ENCODE measurements around the gene CDKAL1. TPM values are rescaled to one million over a fixed set of nuclear protein-coding genes. Genes with fewer than 3 reads are reported as not detected.
"Not testable (repeated sequence)": the region's sequence is repeated elsewhere in the genome, so short reads cannot be mapped to it uniquely, and the experiment has no call there.

Gene CDKAL1
- total RNA-seq, 4 donors from 2014 or later, result 10.1 to 22.0 (median 12.5) TPM

GRCh38 chr6:20751293-20751935, 217.2 kb downstream of the CDKAL1 start:
- H3K27me3 ChIP-seq, result no peaks in the 10 kb centered on the region
- H3K36me3 ChIP-seq, result no peaks in the 10 kb centered on the region
- TF ChIP-seq POLR2AphosphoS5 (IDR thresholded peaks at IDR 0.05), result no peak
- no peak overlapping the region for H3K27ac ChIP-seq
- DNase-seq (ENCODE audit: low spot score in 2 of 2), result no peak
- no peaks in the 10 kb centered on the region for H3K4me1 ChIP-seq
- H3K9me3 ChIP-seq, result peaks cover 5% of the 10 kb centered on the region
- H3K4me3 ChIP-seq, result no peak overlapping the region

- Histone ChIP-seq H3K27me3 (no peaks in the 10 kb centered on the region), H3K4me3 (no peak overlapping the region), H3K4me1 (no peaks in the 10 kb centered on the region), H3K9me3 (peaks cover 5% of the 10 kb centered on the region), H3K27ac (no peak overlapping the region), H3K36me3 (no peaks in the 10 kb centered on the region)
- TF ChIP-seq EP300 (IDR thresholded peaks at IDR 0.05) (no peak), POLR2A (IDR thresholded peaks at IDR 0.05) (no peak), POLR2AphosphoS5 (IDR thresholded peaks at IDR 0.05) (no peak)
- DNase-seq (ENCODE audit: low spot score in 2 of 2), result no peak
Observed at GRCh38 chr6:20755631-20756030, 221.4 kb downstream of the CDKAL1 start.

GRCh38 chr6:20756584-20757147, 222.4 kb downstream of the CDKAL1 start:
- H3K4me3 ChIP-seq; DNase-seq (ENCODE audit: low spot score in 2 of 2); H3K9me3 ChIP-seq; H3K27me3 ChIP-seq; H3K27ac ChIP-seq; H3K36me3 ChIP-seq; H3K4me1 ChIP-seq: not testable (repeated sequence)
- 81% methylated on average over 2 of the region's 2 CpGs for WGBS

GRCh38 chr6:20757761-20758160, 223.5 kb downstream of the CDKAL1 start:
- H3K4me3 ChIP-seq, result no peak overlapping the region
- WGBS, result 63% methylated on average over 2 of the region's 2 CpGs
- H3K36me3 ChIP-seq, result no peaks in the 10 kb centered on the region
- TF ChIP-seq CTCF (IDR thresholded peaks at IDR 0.05) (no peak), POLR2A (IDR thresholded peaks at IDR 0.05) (no peak), EP300 (IDR thresholded peaks at IDR 0.05) (no peak), POLR2AphosphoS5 (IDR thresholded peaks at IDR 0.05) (no peak)
- H3K9me3 ChIP-seq, result peaks cover 5% of the 10 kb centered on the region
- no peak overlapping the region for H3K27ac ChIP-seq
- no peak for DNase-seq (ENCODE audit: low spot score in 2 of 2)
- H3K27me3 ChIP-seq, result no peaks in the 10 kb centered on the region
- H3K4me1 ChIP-seq, result no peaks in the 10 kb centered on the region

GRCh38 chr6:20763296-20763695, 229.0 kb downstream of the CDKAL1 start:
- no peak for DNase-seq (ENCODE audit: low spot score in 2 of 2)
- Histone ChIP-seq H3K4me1 (no peaks in the 10 kb centered on the region), H3K27me3 (no peaks in the 10 kb centered on the region), H3K9me3 (no peaks in the 10 kb centered on the region), H3K36me3 (no peaks in the 10 kb centered on the region), H3K27ac (no peak overlapping the region), H3K4me3 (no peak overlapping the region)
- 94% methylated on average over 4 of the region's 4 CpGs for WGBS
- no peak for TF ChIP-seq POLR2A (IDR thresholded peaks at IDR 0.05)
- TF ChIP-seq POLR2AphosphoS5 (IDR thresholded peaks at IDR 0.05), result no peak
- TF ChIP-seq CTCF (IDR thresholded peaks at IDR 0.05), result no peak
- no peak for TF ChIP-seq EP300 (IDR thresholded peaks at IDR 0.05)

GRCh38 chr6:20769631-20770030, 235.4 kb downstream of the CDKAL1 start:
- WGBS, result 92% methylated on average over 3 of the region's 3 CpGs
- H3K27me3 ChIP-seq, result no peaks in the 10 kb centered on the region
- H3K9me3 ChIP-seq, result no peaks in the 10 kb centered on the region
- no peaks in the 10 kb centered on the region for H3K36me3 ChIP-seq
- TF ChIP-seq POLR2AphosphoS5 (IDR thresholded peaks at IDR 0.05) (no peak), CTCF (IDR thresholded peaks at IDR 0.05) (no peak), EP300 (IDR thresholded peaks at IDR 0.05) (no peak), POLR2A (IDR thresholded peaks at IDR 0.05) (no peak)
- DNase-seq (ENCODE audit: low spot score in 2 of 2), result no peak
- no peaks in the 10 kb centered on the region for H3K4me1 ChIP-seq
- H3K4me3 ChIP-seq, result no peak overlapping the region
- H3K27ac ChIP-seq, result no peak overlapping the region

- H3K27ac ChIP-seq, result no peak overlapping the region
- no peaks in the 10 kb centered on the region for H3K9me3 ChIP-seq
- whole genome bisulfite sequencing, result 67% methylated on average over 1 of the region's 1 CpG
- H3K4me3 ChIP-seq, result no peak overlapping the region
- no peaks in the 10 kb centered on the region for H3K27me3 ChIP-seq
- no peaks in the 10 kb centered on the region for H3K36me3 ChIP-seq
- no peak for TF ChIP-seq CTCF (IDR thresholded peaks at IDR 0.05)
- H3K4me1 ChIP-seq, result no peaks in the 10 kb centered on the region
- no peak for DNase-seq (ENCODE audit: low spot score in 2 of 2)
Observed at GRCh38 chr6:20770773-20771172, 236.5 kb downstream of the CDKAL1 start.
